Measurements from ENCODE around the gene CSNK1A1. TPM values are rescaled to one million over a fixed set of nuclear protein-coding genes. Genes with fewer than 3 reads are reported as not detected.
A peak's percentile ranks its signal among the peaks of the same experiment; 100 is the strongest.

Gene CSNK1A1
- total RNA-seq, 1 donor = 487 TPM

DNA sequence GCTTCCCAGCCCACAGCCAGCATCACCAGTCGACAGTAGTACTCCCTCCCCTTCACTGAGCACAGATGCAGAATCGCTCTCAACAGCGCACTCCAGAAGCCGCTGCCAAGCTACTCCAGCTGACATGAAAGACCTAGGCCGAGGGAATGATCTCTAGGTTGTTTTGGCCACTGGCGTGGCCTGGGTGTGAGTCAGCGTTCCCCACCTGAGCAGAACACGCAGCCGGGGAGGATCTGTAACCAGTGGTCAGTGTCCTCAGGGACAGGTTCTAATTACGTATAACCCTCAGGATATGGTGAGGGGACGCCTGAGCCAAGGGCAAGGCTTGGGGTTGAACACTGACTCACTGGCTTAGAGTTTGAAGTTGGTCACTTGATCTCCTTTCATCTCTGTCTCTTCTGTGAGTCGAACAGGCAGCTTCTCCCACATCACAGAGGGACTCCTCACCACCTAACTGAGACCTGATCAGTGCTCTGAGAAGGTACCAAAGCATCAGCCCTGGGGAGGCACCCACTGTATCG is 95.3 kb downstream of the CSNK1A1 start:
- DNase-seq (ENCODE audit: low read depth) = peak; percentile 86
- TF ChIP-seq, protein P1, sequence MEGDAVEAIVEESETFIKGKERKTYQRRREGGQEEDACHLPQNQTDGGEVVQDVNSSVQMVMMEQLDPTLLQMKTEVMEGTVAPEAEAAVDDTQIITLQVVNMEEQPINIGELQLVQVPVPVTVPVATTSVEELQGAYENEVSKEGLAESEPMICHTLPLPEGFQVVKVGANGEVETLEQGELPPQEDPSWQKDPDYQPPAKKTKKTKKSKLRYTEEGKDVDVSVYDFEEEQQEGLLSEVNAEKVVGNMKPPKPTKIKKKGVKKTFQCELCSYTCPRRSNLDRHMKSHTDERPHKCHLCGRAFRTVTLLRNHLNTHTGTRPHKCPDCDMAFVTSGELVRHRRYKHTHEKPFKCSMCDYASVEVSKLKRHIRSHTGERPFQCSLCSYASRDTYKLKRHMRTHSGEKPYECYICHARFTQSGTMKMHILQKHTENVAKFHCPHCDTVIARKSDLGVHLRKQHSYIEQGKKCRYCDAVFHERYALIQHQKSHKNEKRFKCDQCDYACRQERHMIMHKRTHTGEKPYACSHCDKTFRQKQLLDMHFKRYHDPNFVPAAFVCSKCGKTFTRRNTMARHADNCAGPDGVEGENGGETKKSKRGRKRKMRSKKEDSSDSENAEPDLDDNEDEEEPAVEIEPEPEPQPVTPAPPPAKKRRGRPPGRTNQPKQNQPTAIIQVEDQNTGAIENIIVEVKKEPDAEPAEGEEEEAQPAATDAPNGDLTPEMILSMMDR (IDR thresholded peaks at IDR 0.05; ENCODE audit: insufficient read depth, low read depth, low read length) = no peak
- H3K4me3 ChIP-seq (ENCODE audit: low read depth, low read length) = no peak overlapping the region

DNA sequence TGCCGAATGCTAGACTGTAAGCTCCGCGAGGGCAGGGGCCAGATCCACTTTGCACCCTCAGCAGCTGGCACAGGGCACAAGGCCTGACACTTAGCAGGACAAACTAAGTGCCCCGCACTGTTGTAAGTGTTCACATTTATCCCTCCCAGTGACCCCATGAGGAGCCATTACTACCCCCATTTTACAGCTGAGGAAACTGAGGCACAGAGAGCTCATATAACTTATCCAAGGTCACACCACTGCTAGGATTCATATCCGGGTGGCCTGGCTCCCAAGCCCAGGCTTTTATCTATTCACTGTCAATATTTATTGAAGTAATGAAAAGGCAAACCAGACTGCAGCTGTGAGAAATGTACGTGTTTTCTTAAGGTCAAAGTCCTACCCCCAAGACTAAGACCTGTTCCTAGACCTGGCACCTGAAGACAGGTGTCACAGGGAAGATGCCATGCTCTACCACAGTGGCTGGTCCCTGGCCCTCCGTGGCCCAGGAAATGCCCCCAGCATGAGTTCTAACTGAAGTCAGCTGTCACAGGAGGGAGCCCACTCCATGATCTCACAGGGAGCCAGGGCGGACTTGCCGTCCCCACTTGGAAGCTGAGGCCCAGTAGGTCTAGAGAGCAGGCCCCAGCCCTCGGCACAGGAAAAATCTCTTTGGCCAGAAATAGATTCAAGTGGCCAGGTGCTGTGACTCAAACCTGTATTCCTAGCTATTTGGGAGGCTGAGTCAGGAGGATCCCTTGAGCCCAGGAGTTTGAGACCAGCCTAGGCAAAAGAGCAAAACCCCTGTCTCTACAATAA is 97.4 kb downstream of the CSNK1A1 start:
- TF ChIP-seq, protein P1 (IDR thresholded peaks at IDR 0.05; ENCODE audit: insufficient read depth, low read depth, low read length) = no peak
- DNase-seq (ENCODE audit: low read depth) = no peak
- no peak overlapping the region for H3K4me3 ChIP-seq (ENCODE audit: low read depth, low read length)

DNA sequence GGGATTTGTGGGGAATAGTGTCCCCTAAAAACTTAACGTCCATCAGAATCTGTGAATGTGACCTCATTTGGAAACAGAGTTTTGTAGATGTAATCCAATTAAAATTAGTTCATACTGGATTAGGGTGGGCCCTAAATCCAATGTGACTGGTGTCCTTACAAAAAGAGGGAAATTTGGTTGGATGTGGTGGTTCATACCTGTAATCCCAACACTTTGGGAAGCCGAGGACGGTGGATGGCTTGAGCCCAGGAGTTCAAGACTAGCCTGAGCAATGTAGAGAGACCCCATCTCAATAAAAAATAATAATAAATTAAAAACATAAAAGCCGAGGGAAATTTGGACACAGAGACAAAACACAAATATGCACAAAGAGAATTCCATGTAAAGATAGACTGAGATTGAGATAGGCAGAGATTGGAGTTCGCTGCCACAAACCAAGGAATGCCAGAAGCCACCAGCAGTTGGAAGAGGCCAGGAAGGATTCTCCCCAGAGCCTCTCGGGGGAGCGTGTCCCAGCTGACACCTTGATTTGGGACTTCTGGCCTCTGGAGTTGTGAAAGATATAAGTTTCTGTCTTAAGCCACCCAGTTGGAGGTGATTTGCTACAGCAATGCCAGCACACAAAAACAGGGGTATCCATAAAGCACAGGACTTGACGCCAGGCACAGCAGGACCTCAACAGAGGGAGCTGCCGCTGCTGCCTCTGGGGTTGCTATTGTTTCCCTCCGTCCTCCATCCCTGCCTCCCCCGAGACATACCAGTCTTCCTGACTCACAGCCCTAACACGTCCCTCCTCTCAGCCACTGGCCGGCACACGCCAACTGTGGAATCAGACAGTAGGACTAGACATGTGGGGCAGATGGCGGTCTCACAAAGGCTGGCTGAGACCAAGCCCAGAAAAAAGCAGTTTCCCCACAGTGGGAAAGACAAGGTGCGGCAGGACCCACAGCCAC is 98.3 kb downstream of the CSNK1A1 start:
- peak; percentile 94 for DNase-seq (ENCODE audit: low read depth)
- TF ChIP-seq, protein P1 (IDR thresholded peaks at IDR 0.05; ENCODE audit: insufficient read depth, low read depth, low read length) = peak; percentile 13
- no peak overlapping the region for H3K4me3 ChIP-seq (ENCODE audit: low read depth, low read length)

DNA sequence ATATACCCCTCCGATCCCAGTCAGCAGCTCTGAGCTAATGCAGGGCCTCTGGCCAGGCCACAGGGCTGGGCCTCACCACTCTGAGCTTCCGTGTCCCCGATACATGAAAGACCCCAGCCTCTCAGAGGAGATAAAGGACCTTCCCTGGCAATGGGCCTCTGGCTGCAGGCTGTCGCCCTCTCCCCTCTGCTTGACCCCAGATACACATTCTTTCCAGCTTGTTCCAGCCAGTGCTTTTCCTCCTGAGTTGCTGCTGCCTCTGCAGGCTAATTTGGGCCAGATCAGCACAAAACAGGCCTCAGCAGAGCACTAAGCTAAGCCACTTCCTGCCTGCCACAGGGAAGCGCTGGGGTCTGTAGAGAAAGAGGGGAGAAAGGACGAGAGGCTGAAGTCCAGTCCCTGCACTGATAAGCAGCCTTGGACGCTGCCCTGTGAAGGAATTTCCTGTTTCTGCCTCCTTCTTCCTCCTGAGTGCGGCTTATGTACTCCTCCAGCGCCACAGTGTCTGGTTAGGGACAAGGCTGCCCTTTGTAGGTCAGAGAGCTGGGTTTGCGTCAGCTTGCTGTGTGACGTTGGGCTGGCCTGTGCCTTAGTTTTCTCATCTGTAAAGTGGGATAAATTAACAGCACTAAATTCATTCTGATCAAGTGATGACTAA is 99.1 kb downstream of the CSNK1A1 start:
- H3K4me3 ChIP-seq (ENCODE audit: low read depth, low read length) = no peak overlapping the region
- DNase-seq (ENCODE audit: low read depth) = peak; percentile 80
- TF ChIP-seq, protein P1 (IDR thresholded peaks at IDR 0.05; ENCODE audit: insufficient read depth, low read depth, low read length) = no peak

DNA sequence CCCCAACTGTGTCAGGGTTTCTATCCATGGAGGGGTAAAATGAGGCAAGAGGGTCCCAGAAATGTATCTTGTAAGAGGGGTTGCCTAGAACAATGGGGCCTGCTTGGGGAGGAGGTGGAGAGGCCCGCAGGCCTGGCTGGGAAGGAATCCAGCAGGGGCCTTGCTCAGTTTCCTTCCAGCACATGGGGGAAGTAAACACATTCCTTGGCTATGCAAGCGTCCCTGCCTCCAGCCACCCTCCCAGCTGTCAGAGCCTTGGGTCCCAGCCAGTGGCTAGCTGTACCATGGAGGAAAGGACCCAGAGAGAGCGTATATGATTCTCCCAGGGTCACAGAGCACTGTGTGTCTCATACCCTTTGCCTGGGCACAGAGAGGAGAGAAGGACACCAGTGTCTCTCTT is 101.0 kb downstream of the CSNK1A1 start:
- TF ChIP-seq, protein P1 (IDR thresholded peaks at IDR 0.05; ENCODE audit: insufficient read depth, low read depth, low read length) = no peak
- DNase-seq (ENCODE audit: low read depth) = peak; percentile 75
- H3K4me3 ChIP-seq (ENCODE audit: low read depth, low read length) = no peak overlapping the region

Data from fibroblast of villous mesenchyme (primary cell).